WTC11 (cell line): ENCODE data around the gene PDE6H. TPM values are rescaled to one million over a fixed set of nuclear protein-coding genes. Genes with fewer than 3 reads are reported as not detected.

Source experiments
- ATAC-seq: fragments of 200-7000 bp; cut with Tn5 transposase; 2 replicates; pipeline ENCODE4 v1.10.0; 2021; ENCODE audit warnings: mild to moderate bottlenecking, moderate library complexity
- CTCF ChIA-PET: fragments of 300-600 bp; sonication (Branson Sonifier 250); formaldehyde crosslinking; loops from one replicate; lab custom pipeline; 2021; ENCODE audit warnings: antibody characterized with exemption; lab: Charles Lee
- POLR2A ChIA-PET: fragments of 350-600 bp; sonication (Branson Sonifier 250); formaldehyde crosslinking; loops from one replicate; lab custom pipeline; 2021; ENCODE audit warnings: antibody characterized with exemption; lab: Charles Lee
- DNase-seq: peaks from one replicate; pipeline ENCODE4 v3.0.0; 2021; ENCODE audit warnings: low spot score
- H3K27ac Mint-ChIP-seq: 2 replicates; pipeline ENCODE4 v1.8.0; 2021; ENCODE audit warnings: mixed read lengths
- H3K27me3 Mint-ChIP-seq: 2 replicates; pipeline ENCODE4 v1.8.0; 2021; ENCODE audit warnings: low read depth, mild to moderate bottlenecking, moderate library complexity, mixed read lengths
- H3K36me3 Mint-ChIP-seq: 2 replicates; pipeline ENCODE4 v1.8.0; 2021; ENCODE audit warnings: mixed read lengths
- H3K4me1 Mint-ChIP-seq: 2 replicates; pipeline ENCODE4 v1.8.0; 2022; ENCODE audit warnings: mixed read lengths
- H3K4me3 Mint-ChIP-seq: 2 replicates; pipeline ENCODE4 v1.8.0; 2021; ENCODE audit warnings: mild to moderate bottlenecking, moderate library complexity, mixed read lengths
- H3K9me3 Mint-ChIP-seq: 2 replicates; pipeline ENCODE4 v1.8.0; 2021; ENCODE audit warnings: mixed read lengths
- ATF1 ChIP-seq: sonication (generic); formaldehyde crosslinking; IDR thresholded peaks from 2 replicates; pipeline ENCODE4 v1.8.1; 2023; ENCODE audit warnings: mild to moderate bottlenecking, moderate library complexity, missing genetic modification reagents
- CREB1 ChIP-seq: sonication (generic); formaldehyde crosslinking; IDR thresholded peaks from 2 replicates; pipeline ENCODE4 v1.8.0; 2023; ENCODE audit warnings: mild to moderate bottlenecking, missing genetic modification reagents
- ESRRA ChIP-seq: sonication (generic); formaldehyde crosslinking; IDR thresholded peaks from 2 replicates; pipeline ENCODE4 v1.8.1; 2022; ENCODE audit warnings: mild to moderate bottlenecking, missing genetic modification reagents, borderline replicate concordance
- GRHL2 ChIP-seq: fragments of 250-450 bp; sonication (Bioruptor Pico); IDR thresholded peaks from 2 replicates; pipeline ENCODE4 v1.8.0; 2022; ENCODE audit warnings: mild to moderate bottlenecking, moderate library complexity; ENCODE audit not compliant: insufficient replicate concordance, severe bottlenecking
- KAT7 ChIP-seq: sonication (generic); formaldehyde crosslinking; IDR thresholded peaks from 2 replicates; pipeline ENCODE4 v1.8.1; 2023; ENCODE audit warnings: missing genetic modification reagents, mild to moderate bottlenecking, borderline replicate concordance
- NR1H2 ChIP-seq: sonication (generic); formaldehyde crosslinking; IDR thresholded peaks from 2 replicates; pipeline ENCODE4 v1.9.0; 2021; ENCODE audit warnings: mild to moderate bottlenecking, moderate library complexity, missing genetic modification reagents
- RELA ChIP-seq: sonication (generic); formaldehyde crosslinking; IDR thresholded peaks from 2 replicates; pipeline ENCODE4 v1.8.1; 2022; ENCODE audit warnings: missing genetic modification reagents, mild to moderate bottlenecking, borderline replicate concordance
- SOX15 ChIP-seq: fragments of 250-450 bp; sonication (Bioruptor Pico); IDR thresholded peaks from 2 replicates; pipeline ENCODE4 v1.9.0; 2021; ENCODE audit warnings: mild to moderate bottlenecking
- TEAD1 ChIP-seq: sonication (generic); formaldehyde crosslinking; IDR thresholded peaks from 2 replicates; pipeline ENCODE4 v1.8.0; 2022; ENCODE audit warnings: mild to moderate bottlenecking, missing genetic modification reagents
- TEAD4 ChIP-seq: sonication (generic); formaldehyde crosslinking; IDR thresholded peaks from 2 replicates; pipeline ENCODE4 v1.8.0; 2022; ENCODE audit warnings: mild to moderate bottlenecking, missing genetic modification reagents
- ZNF138 ChIP-seq: sonication (generic); formaldehyde crosslinking; conservative IDR thresholded peaks from 2 replicates; pipeline ENCODE4 v1.8.1; 2022; ENCODE audit warnings: mild to moderate bottlenecking, moderate library complexity, missing genetic modification reagents
- ZNF219 ChIP-seq: sonication (generic); formaldehyde crosslinking; IDR thresholded peaks from 2 replicates; pipeline ENCODE4 v1.8.0; 2023; ENCODE audit warnings: missing genetic modification reagents, mild to moderate bottlenecking, borderline replicate concordance
- total RNA-seq: library from RNA; stranded (reverse); gene quantifications from 3 replicates; pipeline ENCODE4 v1.2.3, GENCODE V29; 2021
- TF ChIP-seq, protein P1 (sequence below): sonication (generic); formaldehyde crosslinking; IDR thresholded peaks from 2 replicates; pipeline ENCODE4 v1.8.0; 2023; ENCODE audit warnings: mild to moderate bottlenecking, missing genetic modification reagents
- TF ChIP-seq, protein P2 (sequence below): sonication (generic); formaldehyde crosslinking; IDR thresholded peaks from 2 replicates; pipeline ENCODE4 v1.8.1; 2023; ENCODE audit warnings: mild to moderate bottlenecking, missing genetic modification reagents
- TF ChIP-seq, protein P3 (sequence below): sonication (generic); formaldehyde crosslinking; IDR thresholded peaks from 2 replicates; pipeline ENCODE4 v1.8.1; 2022; ENCODE audit warnings: mild to moderate bottlenecking, missing genetic modification reagents, moderate library complexity, borderline replicate concordance
- TF ChIP-seq, protein P4 (sequence below): fragments of 250-450 bp; sonication (Bioruptor Pico); IDR thresholded peaks from 2 replicates; pipeline ENCODE4 v1.9.0; 2021; ENCODE audit warnings: moderate library complexity, mild to moderate bottlenecking, inconsistent platforms, borderline replicate concordance
- TF ChIP-seq, protein P5 (sequence below): fragments of 250-450 bp; sonication (Bioruptor Pico); IDR thresholded peaks from 2 replicates; pipeline ENCODE4 v2.1.2; 2022; ENCODE audit warnings: mild to moderate bottlenecking, moderate library complexity
- TF ChIP-seq, protein P6 (sequence below): sonication (generic); formaldehyde crosslinking; IDR thresholded peaks from 2 replicates; pipeline ENCODE4 v1.8.1; 2022; ENCODE audit warnings: mild to moderate bottlenecking, moderate library complexity, missing genetic modification reagents
- TF ChIP-seq, protein P7 (sequence below): fragments of 250-450 bp; sonication (Bioruptor Pico); IDR thresholded peaks from 2 replicates; pipeline ENCODE4 v1.8.0; 2021; ENCODE audit warnings: mild to moderate bottlenecking
- TF ChIP-seq, protein P8 (sequence below): sonication (generic); formaldehyde crosslinking; IDR thresholded peaks from 2 replicates; pipeline ENCODE4 v1.8.1; 2023; ENCODE audit warnings: mild to moderate bottlenecking, missing genetic modification reagents, moderate library complexity
- TF ChIP-seq, protein P9 (sequence below): sonication (generic); formaldehyde crosslinking; IDR thresholded peaks from 2 replicates; pipeline ENCODE4 v1.8.0; 2022; ENCODE audit warnings: missing genetic modification reagents

The PDE6H gene
- total RNA-seq, 1 experiment from 2014 or later: not detected

DNA sequence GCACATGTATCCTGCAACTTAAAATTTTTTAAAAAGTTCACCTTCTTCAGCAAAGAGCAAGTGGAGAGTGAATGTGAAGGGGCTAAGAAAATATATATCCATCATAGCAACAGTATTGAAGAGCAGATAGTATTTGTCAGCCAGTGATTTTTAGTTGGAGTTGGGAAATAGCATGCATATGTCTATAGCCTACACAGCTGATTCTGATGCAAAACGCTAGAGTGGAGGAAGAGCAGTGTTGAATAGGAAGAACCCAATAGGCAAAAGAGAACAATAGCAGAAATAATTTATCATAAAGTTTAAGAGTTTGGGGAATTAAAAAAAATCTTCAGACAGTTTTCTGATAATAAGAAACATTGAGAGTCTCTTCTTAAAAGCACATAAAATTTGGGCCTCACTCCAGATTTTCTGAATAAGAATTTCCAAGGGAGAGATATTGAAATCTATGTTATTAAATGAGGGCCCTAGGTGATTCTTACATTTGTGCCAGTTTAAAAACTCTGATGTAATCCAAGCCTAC, 12.0 kb downstream of the PDE6H start:
- CTCF ChIA-PET: no interaction called here

DNA sequence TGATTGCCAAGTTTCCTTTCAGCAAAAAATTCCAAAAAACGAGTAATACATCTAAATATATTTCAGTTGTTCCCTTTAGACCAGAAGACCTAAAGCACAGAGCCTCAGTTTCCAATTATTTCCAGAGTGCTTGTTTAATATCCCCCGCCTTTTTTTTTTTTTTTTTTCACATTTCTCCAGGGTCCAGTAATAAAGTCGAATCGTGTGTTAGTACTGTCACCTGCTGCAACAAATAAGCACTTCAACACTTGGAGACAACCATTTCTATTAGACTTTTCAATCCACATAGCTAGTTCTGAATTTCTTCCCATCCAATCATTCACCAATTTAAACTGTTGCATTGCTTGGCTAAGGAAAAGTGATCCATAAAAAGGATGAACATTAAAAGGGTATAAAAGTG, 13.6 kb downstream of the PDE6H start:
- 0 out of 2 replicates have a peak, but pooled peaks cover 2% of the 10 kb centered on the region for H3K4me1 Mint-ChIP-seq
- no peak overlapping the region for H3K4me3 Mint-ChIP-seq
- ATAC-seq: no peak
- no peaks in the 10 kb centered on the region for H3K36me3 Mint-ChIP-seq
- DNase-seq: no peak
- H3K27me3 Mint-ChIP-seq: no peaks in the 10 kb centered on the region
- CTCF ChIA-PET: interaction anchor here (0.6 to 1.0 kb wide), 2 partner anchors 10 to 176 kb away, joined by 3 to 4 read pairs; no protein-coding TSS in a partner anchor
- H3K27ac Mint-ChIP-seq: no peak overlapping the region
- H3K9me3 Mint-ChIP-seq: peaks cover 11% of the 10 kb centered on the region
- POLR2A ChIA-PET: no interaction called here
- TF ChIP-seq ZNF219 (CRISPR knock-in tag): no peak
- TF ChIP-seq, protein P1, sequence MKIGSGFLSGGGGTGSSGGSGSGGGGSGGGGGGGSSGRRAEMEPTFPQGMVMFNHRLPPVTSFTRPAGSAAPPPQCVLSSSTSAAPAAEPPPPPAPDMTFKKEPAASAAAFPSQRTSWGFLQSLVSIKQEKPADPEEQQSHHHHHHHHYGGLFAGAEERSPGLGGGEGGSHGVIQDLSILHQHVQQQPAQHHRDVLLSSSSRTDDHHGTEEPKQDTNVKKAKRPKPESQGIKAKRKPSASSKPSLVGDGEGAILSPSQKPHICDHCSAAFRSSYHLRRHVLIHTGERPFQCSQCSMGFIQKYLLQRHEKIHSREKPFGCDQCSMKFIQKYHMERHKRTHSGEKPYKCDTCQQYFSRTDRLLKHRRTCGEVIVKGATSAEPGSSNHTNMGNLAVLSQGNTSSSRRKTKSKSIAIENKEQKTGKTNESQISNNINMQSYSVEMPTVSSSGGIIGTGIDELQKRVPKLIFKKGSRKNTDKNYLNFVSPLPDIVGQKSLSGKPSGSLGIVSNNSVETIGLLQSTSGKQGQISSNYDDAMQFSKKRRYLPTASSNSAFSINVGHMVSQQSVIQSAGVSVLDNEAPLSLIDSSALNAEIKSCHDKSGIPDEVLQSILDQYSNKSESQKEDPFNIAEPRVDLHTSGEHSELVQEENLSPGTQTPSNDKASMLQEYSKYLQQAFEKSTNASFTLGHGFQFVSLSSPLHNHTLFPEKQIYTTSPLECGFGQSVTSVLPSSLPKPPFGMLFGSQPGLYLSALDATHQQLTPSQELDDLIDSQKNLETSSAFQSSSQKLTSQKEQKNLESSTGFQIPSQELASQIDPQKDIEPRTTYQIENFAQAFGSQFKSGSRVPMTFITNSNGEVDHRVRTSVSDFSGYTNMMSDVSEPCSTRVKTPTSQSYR (CRISPR knock-in tag): no peak
- TF ChIP-seq, protein P2, sequence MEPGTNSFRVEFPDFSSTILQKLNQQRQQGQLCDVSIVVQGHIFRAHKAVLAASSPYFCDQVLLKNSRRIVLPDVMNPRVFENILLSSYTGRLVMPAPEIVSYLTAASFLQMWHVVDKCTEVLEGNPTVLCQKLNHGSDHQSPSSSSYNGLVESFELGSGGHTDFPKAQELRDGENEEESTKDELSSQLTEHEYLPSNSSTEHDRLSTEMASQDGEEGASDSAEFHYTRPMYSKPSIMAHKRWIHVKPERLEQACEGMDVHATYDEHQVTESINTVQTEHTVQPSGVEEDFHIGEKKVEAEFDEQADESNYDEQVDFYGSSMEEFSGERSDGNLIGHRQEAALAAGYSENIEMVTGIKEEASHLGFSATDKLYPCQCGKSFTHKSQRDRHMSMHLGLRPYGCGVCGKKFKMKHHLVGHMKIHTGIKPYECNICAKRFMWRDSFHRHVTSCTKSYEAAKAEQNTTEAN (CRISPR knock-in tag): no peak
- no peak for TF ChIP-seq CREB1 (CRISPR knock-in tag)
- TF ChIP-seq NR1H2 (CRISPR knock-in tag): no peak
- TF ChIP-seq GRHL2 (CRISPR knock-in tag): no peak
- no peak for TF ChIP-seq SOX15 (CRISPR knock-in tag)

More for the DNA sequence above, 12.0 kb downstream of the PDE6H start:
- Mint-ChIP-seq H3K27ac (no peak overlapping the region), H3K9me3 (no peaks in the 10 kb centered on the region), H3K4me3 (no peak overlapping the region), H3K36me3 (no peaks in the 10 kb centered on the region), H3K4me1 (0 out of 2 replicates have a peak, but pooled peaks cover 2% of the 10 kb centered on the region), H3K27me3 (no peaks in the 10 kb centered on the region)
- DNase-seq (no peak), ATAC-seq (no peak)
- POLR2A ChIA-PET: no interaction called here
- TF ChIP-seq, protein P3, sequence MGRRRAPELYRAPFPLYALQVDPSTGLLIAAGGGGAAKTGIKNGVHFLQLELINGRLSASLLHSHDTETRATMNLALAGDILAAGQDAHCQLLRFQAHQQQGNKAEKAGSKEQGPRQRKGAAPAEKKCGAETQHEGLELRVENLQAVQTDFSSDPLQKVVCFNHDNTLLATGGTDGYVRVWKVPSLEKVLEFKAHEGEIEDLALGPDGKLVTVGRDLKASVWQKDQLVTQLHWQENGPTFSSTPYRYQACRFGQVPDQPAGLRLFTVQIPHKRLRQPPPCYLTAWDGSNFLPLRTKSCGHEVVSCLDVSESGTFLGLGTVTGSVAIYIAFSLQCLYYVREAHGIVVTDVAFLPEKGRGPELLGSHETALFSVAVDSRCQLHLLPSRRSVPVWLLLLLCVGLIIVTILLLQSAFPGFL: no peak
- TF ChIP-seq ATF1 (CRISPR knock-in tag) (no peak), ZNF138 (no peak), TEAD1 (CRISPR knock-in tag) (no peak), RELA (CRISPR knock-in tag) (no peak), ESRRA (CRISPR knock-in tag) (no peak), KAT7 (CRISPR knock-in tag) (no peak), TEAD4 (no peak)
- TF ChIP-seq, protein P4, sequence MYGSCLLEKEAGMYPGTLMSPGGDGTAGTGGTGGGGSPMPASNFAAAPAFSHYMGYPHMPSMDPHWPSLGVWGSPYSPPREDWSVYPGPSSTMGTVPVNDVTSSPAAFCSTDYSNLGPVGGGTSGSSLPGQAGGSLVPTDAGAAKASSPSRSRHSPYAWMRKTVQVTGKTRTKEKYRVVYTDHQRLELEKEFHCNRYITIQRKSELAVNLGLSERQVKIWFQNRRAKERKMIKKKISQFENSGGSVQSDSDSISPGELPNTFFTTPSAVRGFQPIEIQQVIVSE (CRISPR knock-in tag): no peak
- TF ChIP-seq, protein P5, sequence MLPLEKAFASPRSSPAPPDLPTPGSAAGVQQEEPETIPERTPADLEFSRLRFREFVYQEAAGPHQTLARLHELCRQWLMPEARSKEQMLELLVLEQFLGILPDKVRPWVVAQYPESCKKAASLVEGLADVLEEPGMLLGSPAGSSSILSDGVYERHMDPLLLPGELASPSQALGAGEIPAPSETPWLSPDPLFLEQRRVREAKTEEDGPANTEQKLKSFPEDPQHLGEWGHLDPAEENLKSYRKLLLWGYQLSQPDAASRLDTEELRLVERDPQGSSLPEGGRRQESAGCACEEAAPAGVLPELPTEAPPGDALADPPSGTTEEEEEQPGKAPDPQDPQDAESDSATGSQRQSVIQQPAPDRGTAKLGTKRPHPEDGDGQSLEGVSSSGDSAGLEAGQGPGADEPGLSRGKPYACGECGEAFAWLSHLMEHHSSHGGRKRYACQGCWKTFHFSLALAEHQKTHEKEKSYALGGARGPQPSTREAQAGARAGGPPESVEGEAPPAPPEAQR: no peak
- TF ChIP-seq, protein P6, sequence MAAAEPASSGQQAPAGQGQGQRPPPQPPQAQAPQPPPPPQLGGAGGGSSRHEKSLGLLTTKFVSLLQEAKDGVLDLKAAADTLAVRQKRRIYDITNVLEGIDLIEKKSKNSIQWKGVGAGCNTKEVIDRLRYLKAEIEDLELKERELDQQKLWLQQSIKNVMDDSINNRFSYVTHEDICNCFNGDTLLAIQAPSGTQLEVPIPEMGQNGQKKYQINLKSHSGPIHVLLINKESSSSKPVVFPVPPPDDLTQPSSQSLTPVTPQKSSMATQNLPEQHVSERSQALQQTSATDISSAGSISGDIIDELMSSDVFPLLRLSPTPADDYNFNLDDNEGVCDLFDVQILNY (CRISPR knock-in tag): no peak
- TF ChIP-seq, protein P7, sequence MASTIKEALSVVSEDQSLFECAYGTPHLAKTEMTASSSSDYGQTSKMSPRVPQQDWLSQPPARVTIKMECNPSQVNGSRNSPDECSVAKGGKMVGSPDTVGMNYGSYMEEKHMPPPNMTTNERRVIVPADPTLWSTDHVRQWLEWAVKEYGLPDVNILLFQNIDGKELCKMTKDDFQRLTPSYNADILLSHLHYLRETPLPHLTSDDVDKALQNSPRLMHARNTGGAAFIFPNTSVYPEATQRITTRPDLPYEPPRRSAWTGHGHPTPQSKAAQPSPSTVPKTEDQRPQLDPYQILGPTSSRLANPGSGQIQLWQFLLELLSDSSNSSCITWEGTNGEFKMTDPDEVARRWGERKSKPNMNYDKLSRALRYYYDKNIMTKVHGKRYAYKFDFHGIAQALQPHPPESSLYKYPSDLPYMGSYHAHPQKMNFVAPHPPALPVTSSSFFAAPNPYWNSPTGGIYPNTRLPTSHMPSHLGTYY (CRISPR knock-in tag): no peak
- TF ChIP-seq, protein P8, sequence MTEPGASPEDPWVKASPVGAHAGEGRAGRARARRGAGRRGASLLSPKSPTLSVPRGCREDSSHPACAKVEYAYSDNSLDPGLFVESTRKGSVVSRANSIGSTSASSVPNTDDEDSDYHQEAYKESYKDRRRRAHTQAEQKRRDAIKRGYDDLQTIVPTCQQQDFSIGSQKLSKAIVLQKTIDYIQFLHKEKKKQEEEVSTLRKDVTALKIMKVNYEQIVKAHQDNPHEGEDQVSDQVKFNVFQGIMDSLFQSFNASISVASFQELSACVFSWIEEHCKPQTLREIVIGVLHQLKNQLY: no peak
- TF ChIP-seq, protein P9, sequence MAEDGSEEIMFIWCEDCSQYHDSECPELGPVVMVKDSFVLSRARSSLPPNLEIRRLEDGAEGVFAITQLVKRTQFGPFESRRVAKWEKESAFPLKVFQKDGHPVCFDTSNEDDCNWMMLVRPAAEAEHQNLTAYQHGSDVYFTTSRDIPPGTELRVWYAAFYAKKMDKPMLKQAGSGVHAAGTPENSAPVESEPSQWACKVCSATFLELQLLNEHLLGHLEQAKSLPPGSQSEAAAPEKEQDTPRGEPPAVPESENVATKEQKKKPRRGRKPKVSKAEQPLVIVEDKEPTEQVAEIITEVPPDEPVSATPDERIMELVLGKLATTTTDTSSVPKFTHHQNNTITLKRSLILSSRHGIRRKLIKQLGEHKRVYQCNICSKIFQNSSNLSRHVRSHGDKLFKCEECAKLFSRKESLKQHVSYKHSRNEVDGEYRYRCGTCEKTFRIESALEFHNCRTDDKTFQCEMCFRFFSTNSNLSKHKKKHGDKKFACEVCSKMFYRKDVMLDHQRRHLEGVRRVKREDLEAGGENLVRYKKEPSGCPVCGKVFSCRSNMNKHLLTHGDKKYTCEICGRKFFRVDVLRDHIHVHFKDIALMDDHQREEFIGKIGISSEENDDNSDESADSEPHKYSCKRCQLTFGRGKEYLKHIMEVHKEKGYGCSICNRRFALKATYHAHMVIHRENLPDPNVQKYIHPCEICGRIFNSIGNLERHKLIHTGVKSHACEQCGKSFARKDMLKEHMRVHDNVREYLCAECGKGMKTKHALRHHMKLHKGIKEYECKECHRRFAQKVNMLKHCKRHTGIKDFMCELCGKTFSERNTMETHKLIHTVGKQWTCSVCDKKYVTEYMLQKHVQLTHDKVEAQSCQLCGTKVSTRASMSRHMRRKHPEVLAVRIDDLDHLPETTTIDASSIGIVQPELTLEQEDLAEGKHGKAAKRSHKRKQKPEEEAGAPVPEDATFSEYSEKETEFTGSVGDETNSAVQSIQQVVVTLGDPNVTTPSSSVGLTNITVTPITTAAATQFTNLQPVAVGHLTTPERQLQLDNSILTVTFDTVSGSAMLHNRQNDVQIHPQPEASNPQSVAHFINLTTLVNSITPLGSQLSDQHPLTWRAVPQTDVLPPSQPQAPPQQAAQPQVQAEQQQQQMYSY (CRISPR knock-in tag): no peak
